ENCODE measurements around the gene CACNA1A. TPM values are rescaled to one million over a fixed set of nuclear protein-coding genes. Genes with fewer than 3 reads are reported as not detected.

CACNA1A gene
- total RNA-seq, 2 experiments from 2014 or later = 0.19 to 0.78 TPM

DNA sequence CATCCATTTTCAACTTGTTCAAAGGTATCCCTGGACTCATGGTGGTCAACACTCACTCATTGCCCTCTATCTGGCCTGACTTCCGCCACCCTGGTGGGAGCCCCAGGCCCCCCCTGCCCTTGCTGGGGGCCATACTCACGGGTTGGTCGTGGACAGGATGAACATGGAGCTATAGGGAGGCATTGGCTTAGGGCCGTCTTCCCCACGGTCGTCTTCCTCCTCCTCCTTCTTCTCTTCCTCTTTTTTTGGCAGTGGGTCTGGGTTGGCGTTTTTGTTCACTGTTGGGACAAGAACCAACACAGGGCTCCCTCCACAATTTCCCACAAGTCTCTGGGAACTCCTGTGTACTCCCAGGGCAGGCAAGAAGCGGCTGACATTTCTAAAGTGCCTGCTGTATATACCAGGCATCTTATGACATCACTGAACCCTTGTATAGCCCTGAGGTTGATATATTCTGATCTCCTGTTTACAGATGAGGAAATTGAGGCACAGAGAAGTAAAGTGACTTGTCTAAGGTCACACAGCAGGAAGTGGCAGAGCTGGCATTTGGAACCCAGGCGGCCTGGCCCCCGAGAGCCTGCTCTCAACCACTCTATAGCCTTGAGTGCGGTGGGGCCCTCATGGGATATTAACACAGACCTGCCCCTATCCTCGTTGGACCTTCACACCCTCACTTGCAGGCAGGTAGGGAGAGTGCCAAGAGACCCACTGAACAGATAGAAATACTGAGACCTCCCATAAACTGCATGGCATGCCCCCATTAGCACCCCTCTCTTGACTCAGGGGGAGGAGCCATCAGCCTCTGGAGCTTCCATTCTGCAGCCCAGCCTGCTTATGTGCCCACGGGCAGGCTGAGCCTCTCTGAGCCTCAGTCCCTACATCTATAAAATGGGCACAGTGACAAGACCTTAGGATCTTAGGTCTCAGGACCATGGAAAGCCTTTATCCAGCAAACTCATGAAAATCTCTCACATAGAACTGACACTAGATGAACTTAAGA lies 221.1 kb downstream of the CACNA1A start:
- H3K27ac ChIP-seq (ENCODE audit: low read depth, low read length, poor library complexity, severe bottlenecking) = no peak overlapping the region
- BruUV-seq (replicated peaks) = no TSS peak
- POLR2A ChIA-PET = no interaction called here
- H2AFZ ChIP-seq (ENCODE audit: low read length) = no peak overlapping the region
- TF ChIP-seq CTCF (conservative IDR thresholded peaks at IDR 0.05; ENCODE audit: low read length) (no peak), EZH2phosphoT487 (IDR thresholded peaks at IDR 0.05; ENCODE audit: borderline replicate concordance, low read depth, low read length) (no peak)
- no peaks in the 10 kb centered on the region for H3K9me3 ChIP-seq (ENCODE audit: low read length)
- DNase-seq (ENCODE audit: low spot score) = no peak
- no peaks in the 10 kb centered on the region for H3K4me1 ChIP-seq (ENCODE audit: insufficient read depth, low read length, poor library complexity, severe bottlenecking)
- intact Hi-C loops (cut with micrococcal nuclease; ENCODE audit: unreplicated experiment) = no loop called here
- no peaks in the 10 kb centered on the region for H3K9me2 ChIP-seq (ENCODE audit: insufficient read depth, low read length)
- H3K36me3 ChIP-seq (ENCODE audit: insufficient read depth, low read length) = no peaks in the 10 kb centered on the region
- no peaks in the 10 kb centered on the region for H4K20me1 ChIP-seq (ENCODE audit: insufficient read depth, low read length)
- no peaks in the 10 kb centered on the region for H3K79me2 ChIP-seq (ENCODE audit: insufficient read depth, low read depth, low read length)
- CTCF ChIA-PET (ENCODE audit: unreplicated experiment) = no interaction called here
- H3K4me2 ChIP-seq (ENCODE audit: low read length) = no peak overlapping the region
- no peak overlapping the region for H3K4me3 ChIP-seq (ENCODE audit: low read depth, low read length, poor library complexity, severe bottlenecking)

DNA sequence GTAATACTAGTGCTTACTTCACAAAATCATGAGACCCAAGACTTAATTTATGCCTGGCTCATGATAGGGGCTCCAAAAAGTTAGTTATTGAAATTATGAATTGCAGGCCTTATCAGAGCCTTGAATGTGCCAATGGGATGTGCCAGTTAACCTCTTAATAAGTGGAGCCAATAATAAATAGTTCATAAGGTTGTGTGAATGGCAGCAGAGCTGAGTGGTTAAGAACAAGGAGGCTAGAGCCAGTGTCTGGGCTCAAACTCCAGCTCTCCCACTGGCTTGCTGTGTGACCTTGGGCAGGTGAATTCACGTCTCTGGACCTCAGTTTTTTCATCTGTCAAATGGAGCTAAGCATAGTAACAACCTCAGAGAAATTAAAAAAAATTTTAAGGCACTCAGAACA lies 222.4 kb downstream of the CACNA1A start:
- CTCF ChIA-PET (ENCODE audit: unreplicated experiment) = no interaction called here

More for the DNA sequence above, 222.4 kb downstream of the CACNA1A start:
- BruUV-seq (replicated peaks) = no TSS peak
- Histone ChIP-seq H4K20me1 (ENCODE audit: insufficient read depth, low read length) (no peaks in the 10 kb centered on the region), H3K4me1 (ENCODE audit: insufficient read depth, low read length, poor library complexity, severe bottlenecking) (no peaks in the 10 kb centered on the region), H3K4me2 (ENCODE audit: low read length) (no peak overlapping the region), H3K36me3 (ENCODE audit: insufficient read depth, low read length) (no peaks in the 10 kb centered on the region), H3K79me2 (ENCODE audit: insufficient read depth, low read depth, low read length) (no peaks in the 10 kb centered on the region), H3K9me2 (ENCODE audit: insufficient read depth, low read length) (no peaks in the 10 kb centered on the region), H3K4me3 (ENCODE audit: low read depth, low read length, poor library complexity, severe bottlenecking) (no peak overlapping the region), H3K27ac (ENCODE audit: low read depth, low read length, poor library complexity, severe bottlenecking) (no peak overlapping the region), H3K9me3 (ENCODE audit: low read length) (no peaks in the 10 kb centered on the region), H2AFZ (ENCODE audit: low read length) (no peak overlapping the region)
- no peak for TF ChIP-seq EZH2phosphoT487 (IDR thresholded peaks at IDR 0.05; ENCODE audit: borderline replicate concordance, low read depth, low read length)
- no peak for TF ChIP-seq CTCF (conservative IDR thresholded peaks at IDR 0.05; ENCODE audit: low read length)
- DNase-seq (ENCODE audit: low spot score) = no peak
- POLR2A ChIA-PET = no interaction called here
- intact Hi-C loops (cut with micrococcal nuclease; ENCODE audit: unreplicated experiment) = no loop called here
